BJ (cell line): Measurements from ENCODE around the gene TMEM106A. TPM values are rescaled to one million over a fixed set of nuclear protein-coding genes. Genes with fewer than 3 reads are reported as not detected.
A peak's percentile ranks its signal among the peaks of the same experiment; 100 is the strongest.
"Not testable (repeated sequence)": the region's sequence is repeated elsewhere in the genome, so short reads cannot be mapped to it uniquely, and the experiment has no call there.

Experiments used
- CTCF ChIA-PET: fragments of 350-600 bp; formaldehyde crosslinking; extraction: SDS; loops from one replicate; lab custom pipeline; 2021; ENCODE audit warnings: antibody characterized with exemption, inconsistent platforms; lab: Yijun Ruan, JAX
- POLR2A ChIA-PET: fragments of 300-600 bp; sonication (Branson Sonifier 250); formaldehyde crosslinking; extraction: SDS; loops from one replicate; lab custom pipeline; 2021; ENCODE audit warnings: antibody characterized with exemption; lab: Charles Lee
- DNase-seq: peaks from one replicate; pipeline ENCODE4 v3.0.0-alpha.2; 2011; ENCODE audit warnings: low read depth
- H3K27me3 ChIP-seq: 2 replicates; pipeline ENCODE4 v1.6.0; 2011; ENCODE audit warnings: low read length; ENCODE audit not compliant: control insufficient read depth, insufficient read depth
- H3K36me3 ChIP-seq: 2 replicates; pipeline ENCODE4 v1.5.1; 2011; ENCODE audit warnings: low read length; ENCODE audit not compliant: control insufficient read depth, insufficient read depth
- H3K4me3 ChIP-seq: 2 replicates; pipeline ENCODE4 v1.5.1; 2011; ENCODE audit warnings: low read depth, mild to moderate bottlenecking, control low read depth, low read length
- polyA plus RNA-seq: library from polyadenylated mRNA; depleted of rRNA; stranded (reverse); fragments of >200 nt; gene quantifications from 2 replicates; pipeline ENCODE4 v1.2.3, GENCODE V29; 2011
- TF ChIP-seq, protein P1 (sequence below): IDR thresholded peaks from 2 replicates; pipeline ENCODE4 v1.5.1; 2011; ENCODE audit warnings: low read depth, mild to moderate bottlenecking, control low read depth, inconsistent platforms, low read length, moderate library complexity; ENCODE audit not compliant: insufficient read depth

TMEM106A gene
- polyA plus RNA-seq, 1 experiment, result 9.3 TPM

DNA sequence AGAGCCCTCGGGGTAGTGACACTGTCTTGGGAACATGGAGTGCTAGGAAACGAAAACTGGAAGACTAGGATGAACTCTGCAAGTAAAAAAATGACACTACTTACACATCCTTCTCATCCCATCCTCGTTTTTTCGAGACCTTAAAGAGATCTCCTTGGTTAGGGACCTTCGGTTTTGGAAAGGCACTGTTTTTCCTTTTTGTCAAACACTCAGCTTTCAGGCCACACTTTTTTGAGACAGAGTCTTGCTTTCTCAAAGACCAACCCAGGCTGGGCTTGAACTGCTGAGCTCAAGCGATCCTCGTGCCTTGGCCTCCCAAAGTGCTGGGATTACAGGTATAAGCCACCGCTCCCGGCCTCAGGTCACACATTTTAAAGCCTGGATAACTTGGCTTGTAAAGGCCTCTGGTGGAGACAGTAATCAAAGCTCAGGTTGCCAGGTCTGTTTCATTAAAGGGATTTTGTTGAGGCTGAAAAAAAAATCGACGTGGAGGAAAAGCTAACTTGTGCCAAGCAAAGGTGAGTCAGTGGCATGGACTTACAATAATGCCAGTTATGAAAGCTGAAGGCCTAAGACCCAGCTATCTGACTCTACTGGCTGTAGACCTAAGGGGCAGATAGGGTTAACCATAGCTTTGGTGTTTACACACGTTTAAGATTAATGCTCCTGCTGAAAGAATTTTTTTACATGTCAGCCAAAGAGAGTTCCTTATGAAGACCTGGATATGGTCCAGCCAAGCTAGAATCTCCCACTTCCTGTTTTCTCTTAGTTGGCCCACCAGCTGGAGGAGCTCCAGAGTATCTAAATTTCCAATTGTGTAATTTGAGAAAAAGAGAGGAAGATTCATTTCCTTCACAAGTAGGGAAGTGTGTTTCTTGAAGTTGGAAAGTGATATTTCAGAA lies 39.8 kb upstream of the TMEM106A start:
- TF ChIP-seq, protein P1, sequence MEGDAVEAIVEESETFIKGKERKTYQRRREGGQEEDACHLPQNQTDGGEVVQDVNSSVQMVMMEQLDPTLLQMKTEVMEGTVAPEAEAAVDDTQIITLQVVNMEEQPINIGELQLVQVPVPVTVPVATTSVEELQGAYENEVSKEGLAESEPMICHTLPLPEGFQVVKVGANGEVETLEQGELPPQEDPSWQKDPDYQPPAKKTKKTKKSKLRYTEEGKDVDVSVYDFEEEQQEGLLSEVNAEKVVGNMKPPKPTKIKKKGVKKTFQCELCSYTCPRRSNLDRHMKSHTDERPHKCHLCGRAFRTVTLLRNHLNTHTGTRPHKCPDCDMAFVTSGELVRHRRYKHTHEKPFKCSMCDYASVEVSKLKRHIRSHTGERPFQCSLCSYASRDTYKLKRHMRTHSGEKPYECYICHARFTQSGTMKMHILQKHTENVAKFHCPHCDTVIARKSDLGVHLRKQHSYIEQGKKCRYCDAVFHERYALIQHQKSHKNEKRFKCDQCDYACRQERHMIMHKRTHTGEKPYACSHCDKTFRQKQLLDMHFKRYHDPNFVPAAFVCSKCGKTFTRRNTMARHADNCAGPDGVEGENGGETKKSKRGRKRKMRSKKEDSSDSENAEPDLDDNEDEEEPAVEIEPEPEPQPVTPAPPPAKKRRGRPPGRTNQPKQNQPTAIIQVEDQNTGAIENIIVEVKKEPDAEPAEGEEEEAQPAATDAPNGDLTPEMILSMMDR, result peak; percentile 53
- H3K36me3 ChIP-seq, result peaks cover under 1% of the 10 kb centered on the region
- ChIA-PET CTCF (interaction anchor here (0.6 to 0.9 kb wide), 4 partner anchors 89 to 350 kb away, joined by 3 to 4 read pairs (median 3); no protein-coding TSS in a partner anchor), POLR2A (interaction anchor here (0.6 to 1.4 kb wide), 5 partner anchors 31 to 950 kb away, joined by 3 to 7 read pairs (median 3); partner anchors contain the start of gene TMEM106A)
- peak overlapping the region; percentile 59 for H3K4me3 ChIP-seq
- DNase-seq, result peak; percentile 77
- no peaks in the 10 kb centered on the region for H3K27me3 ChIP-seq

DNA sequence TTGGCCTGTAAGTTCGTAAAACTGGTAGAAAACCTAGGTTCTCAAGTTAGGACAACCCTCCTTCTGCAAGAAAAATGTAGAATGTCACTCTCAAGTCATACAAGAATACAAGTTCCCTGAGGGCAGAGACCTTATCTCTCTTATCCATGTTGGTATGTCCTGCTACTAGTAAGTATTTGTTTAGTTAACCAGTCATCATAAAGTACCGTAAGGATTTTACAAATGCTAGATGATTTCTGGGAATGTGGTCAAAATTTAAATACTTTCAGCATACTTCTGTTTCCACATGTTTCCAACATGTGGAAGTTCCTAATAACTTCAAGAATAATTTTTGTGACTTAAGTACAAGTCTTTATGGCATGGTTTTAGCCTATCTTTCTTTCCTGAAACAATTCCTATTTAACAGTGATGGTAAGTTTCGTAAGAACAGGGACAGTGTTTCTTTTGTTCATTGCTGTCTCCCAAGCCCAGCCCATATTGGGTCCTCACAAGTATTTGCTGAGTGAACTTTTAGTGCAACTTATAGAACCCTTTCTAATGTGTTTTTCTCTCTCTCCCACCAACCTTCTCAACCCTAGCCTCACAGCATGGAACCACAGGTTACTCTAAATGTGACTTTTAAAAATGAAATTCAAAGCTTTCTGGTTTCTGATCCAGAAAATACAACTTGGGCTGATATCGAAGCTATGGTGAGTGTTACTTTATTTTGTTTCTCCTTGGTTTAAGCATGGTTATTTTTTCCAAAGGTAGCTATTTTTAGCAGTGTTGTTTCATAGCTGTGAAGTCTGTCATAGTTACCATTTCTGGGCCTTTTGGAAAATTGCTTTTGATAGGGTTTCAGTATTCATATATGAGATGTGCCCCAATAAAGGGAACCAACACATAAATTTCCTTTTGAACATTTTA lies 36.2 kb upstream of the TMEM106A start:
- POLR2A ChIA-PET, result no interaction called here
- DNase-seq, result peak; percentile 91
- TF ChIP-seq, protein P1, result no peak
- peaks cover 4% of the 10 kb centered on the region for H3K36me3 ChIP-seq
- CTCF ChIA-PET, result no interaction called here
- no peak overlapping the region for H3K4me3 ChIP-seq
- no peaks in the 10 kb centered on the region for H3K27me3 ChIP-seq

DNA sequence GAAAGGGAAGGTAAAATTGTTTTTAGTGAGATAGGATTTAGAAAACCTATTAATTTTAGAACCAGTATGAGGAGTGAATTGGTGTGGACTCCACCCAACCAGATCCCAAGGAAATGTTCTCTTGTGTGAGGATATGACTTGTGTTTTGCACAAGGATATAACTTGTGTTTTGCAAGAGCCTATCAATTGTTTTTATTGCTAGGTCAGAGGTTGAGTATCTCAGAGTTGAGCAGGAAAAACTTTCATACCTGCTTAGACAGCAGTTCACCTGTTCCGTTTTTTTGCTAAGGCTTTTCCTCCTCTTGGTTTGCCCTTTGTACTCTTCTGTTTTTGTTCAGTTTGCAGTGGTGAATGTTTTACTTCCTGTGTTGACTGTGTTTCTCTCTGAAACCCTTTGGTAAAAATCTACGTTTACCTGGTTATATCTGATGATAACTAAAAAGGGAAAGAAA lies 35.5 kb upstream of the TMEM106A start:
- peaks cover 8% of the 10 kb centered on the region for H3K36me3 ChIP-seq
- CTCF ChIA-PET, result no interaction called here
- POLR2A ChIA-PET, result interaction anchor here (0.7 kb wide), 1 partner anchor 161 kb away, joined by 3 read pairs; no protein-coding TSS in a partner anchor
- H3K27me3 ChIP-seq, result no peaks in the 10 kb centered on the region
- TF ChIP-seq, protein P1, result no peak
- DNase-seq, result no peak
- H3K4me3 ChIP-seq, result no peak overlapping the region

DNA sequence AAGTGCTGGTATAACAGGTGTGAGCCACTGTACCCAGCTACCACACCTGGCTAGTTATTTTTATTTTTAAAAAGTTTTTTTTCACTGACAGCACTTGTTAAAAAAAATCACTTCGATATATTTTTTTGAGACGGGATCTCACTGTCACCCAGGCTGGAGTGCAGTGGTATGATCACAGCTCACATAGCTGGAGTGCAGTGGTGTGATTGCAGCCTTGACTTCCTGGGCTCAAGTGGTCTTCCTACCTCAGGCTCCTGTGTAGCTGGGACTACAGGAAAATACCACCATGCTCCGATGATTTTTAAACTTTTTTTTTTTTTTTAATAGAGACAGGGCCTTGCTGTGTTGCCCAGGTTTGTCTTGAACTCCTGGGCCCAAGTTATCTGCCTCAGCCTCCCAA lies 27.8 kb upstream of the TMEM106A start:
- Histone ChIP-seq H3K4me3 (no peak overlapping the region), H3K36me3 (peaks cover 15% of the 10 kb centered on the region), H3K27me3 (no peaks in the 10 kb centered on the region)
- no peak for DNase-seq
- TF ChIP-seq, protein P1, result no peak
- ChIA-PET CTCF (no interaction called here), POLR2A (no interaction called here)

DNA sequence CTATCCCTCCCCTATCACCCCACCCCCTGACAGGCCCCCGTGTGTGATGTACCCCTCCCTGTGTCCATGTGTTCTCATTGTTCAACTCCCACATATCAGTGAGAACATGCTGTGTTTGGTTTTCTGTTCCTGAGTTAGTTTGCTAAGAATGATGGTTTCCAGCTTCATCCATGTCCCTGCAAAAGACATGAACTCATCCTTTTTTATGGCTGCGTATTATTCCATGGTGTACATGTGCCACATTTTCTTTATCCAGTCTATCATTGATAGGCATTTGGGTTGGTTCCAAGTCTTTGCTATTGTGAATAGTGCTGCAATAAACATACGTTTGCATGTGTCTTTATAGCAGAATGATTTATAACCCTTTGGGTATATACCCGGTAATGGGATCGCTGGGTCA lies 25.0 kb upstream of the TMEM106A start:
- CTCF ChIA-PET, result interaction anchor here (1.6 to 1.7 kb wide), 2 partner anchors 9 to 13 kb away, joined by 3 read pairs; no protein-coding TSS in a partner anchor
- H3K27me3 ChIP-seq, POLR2A ChIA-PET, H3K4me3 ChIP-seq, DNase-seq: not testable (repeated sequence)
- H3K36me3 ChIP-seq, result peaks cover 26% of the 10 kb centered on the region
